HG03095 (cell line): ENCODE data around the gene CEP70.
A peak's percentile ranks its signal among the peaks of the same experiment; 100 is the strongest.
"Not testable (repeated sequence)": the region's sequence is repeated elsewhere in the genome, so short reads cannot be mapped to it uniquely, and the experiment has no call there.

Experiments
- ATAC-seq: cut with Tn5 transposase; IDR thresholded peaks from one replicate; pipeline ENCODE4 v1.9.1; 2021; ENCODE audit warnings: moderate library complexity; ENCODE audit not compliant: unreplicated experiment

CEP70 gene, protein sequence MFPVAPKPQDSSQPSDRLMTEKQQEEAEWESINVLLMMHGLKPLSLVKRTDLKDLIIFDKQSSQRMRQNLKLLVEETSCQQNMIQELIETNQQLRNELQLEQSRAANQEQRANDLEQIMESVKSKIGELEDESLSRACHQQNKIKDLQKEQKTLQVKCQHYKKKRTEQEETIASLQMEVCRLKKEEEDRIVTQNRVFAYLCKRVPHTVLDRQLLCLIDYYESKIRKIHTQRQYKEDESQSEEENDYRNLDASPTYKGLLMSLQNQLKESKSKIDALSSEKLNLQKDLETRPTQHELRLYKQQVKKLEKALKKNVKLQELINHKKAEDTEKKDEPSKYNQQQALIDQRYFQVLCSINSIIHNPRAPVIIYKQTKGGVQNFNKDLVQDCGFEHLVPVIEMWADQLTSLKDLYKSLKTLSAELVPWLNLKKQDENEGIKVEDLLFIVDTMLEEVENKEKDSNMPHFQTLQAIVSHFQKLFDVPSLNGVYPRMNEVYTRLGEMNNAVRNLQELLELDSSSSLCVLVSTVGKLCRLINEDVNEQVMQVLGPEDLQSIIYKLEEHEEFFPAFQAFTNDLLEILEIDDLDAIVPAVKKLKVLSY

DNA sequence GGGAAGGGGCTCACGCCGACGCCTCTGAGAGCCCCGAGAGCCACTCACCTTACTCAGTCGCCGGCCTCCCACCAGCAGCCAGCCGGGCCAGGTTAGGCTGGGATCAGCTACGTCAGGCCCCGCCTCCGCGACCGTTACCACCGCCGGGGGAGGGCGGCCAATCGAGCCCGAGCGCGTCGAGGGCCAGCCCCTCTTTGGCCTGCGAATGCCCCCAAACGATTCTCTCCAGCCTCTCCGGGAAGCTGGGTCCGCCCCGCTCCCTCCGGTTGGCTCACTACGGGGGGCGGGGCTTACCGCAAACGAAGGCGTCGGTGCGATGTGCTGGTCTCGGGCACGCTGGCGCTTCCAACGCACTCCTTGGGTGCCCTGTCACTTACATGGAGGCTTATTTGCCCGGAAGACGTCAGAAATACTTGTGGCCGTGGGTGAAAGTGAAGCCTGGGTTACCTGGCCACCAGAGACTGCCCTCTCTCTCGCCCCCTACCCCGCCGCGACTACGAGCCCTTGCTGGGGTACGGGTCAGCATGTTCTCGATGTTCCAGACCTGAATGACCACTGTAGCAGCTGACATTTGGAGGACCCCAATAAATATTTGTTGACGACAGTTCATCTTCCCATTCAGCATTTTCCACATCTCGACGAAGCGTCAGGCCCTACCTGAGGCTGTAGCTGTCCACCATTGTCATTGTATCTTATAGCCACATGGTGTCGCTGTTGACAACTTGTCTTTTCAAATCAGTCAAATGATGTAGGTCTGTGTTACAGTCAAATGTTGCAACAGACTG lies at the start of gene CEP70:
Gene CEP70 (minus strand): TSS at position 111 of the 785 bp plus-strand sequence. CDS start 21,333 bp downstream, outside the sequence.
- ATAC-seq, result peak; percentile 81

DNA sequence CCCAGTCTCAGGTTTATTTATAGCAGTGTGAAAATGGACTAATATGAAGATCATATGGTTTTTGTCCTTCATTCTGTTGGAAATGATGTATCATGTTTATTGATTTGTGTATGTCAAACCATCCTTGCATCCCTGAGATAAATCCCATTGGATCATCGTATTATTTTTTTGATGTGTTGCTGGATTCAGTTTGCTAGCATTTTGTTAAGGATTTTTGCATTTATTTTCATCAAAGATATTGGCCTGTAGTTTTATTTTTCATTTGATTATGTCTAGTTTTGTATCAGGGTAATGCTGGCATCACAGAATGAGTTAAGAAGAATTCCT lies 48.8 kb upstream of the CEP70 start:
- no peak for ATAC-seq

DNA sequence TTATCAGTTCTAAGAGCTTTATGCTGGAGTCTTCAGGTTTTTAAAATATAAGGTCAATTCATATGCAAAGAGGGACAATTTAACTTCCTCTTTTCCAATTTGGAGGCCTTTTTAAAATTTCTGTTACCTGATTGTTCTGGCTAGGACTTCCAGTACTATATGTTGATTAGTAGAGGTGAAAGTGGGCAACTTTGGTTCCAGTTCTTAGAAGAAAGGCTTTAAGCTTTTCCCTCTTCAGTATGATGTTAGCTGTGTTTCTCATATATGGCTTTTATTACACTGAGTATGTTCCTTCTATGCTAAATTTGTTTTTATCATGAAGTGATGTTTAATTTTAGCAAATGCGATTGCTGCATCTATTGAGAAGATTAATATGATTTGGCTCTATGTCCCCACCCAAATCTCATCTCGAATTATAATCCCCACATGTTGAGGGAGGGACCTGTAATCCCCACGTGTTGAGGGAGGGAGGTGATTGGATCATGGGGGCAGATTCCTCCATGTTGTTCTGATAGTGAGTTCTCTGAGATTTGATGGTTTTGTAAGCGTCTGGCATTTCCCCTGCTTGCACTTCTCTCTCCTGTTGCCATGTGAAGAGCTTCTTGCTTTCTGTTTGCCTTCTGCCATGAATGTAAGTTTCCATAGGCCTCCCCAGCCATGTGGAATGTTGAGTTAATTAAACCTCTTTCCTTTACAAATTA lies 48.3 kb upstream of the CEP70 start:
- ATAC-seq, result no peak

DNA sequence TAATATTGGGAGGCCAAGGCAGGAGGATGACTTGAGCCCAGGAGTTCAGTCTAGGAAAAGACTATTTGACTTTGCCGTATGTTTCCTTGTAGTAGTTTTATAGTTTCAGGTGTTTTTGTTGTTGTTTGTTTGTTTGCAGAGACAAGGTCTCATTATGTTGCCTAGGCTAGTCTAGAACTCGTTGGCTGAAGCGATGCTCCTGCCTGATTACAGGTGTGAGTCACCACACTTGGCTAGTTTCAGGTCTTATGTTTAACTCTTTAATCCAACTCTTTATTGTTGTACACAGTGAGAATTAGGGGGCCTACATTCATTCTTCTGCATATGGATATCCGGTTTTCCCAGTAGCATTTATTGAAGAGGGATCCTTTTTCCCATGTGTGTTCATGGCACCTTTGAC lies 46.5 kb upstream of the CEP70 start:
- no peak for ATAC-seq

DNA sequence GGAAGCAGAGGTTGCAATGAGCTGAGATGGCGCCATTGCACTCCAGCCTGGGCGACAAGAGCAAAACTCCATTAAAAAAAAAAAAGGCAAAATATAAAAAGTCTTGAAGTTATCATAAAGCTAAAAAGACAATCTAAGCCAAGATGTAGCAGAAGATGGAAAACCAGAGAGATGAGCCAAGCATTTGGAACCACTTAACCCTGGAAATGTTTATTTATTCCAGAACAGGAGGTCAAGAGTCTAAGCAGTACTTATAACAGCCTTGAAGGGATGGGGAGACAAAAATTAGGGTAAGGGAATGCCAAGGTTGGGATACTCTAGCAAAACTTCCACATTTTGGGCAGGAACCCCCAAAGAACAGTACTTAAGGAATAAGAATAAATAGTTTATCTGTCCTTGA lies 44.6 kb upstream of the CEP70 start:
- ATAC-seq, result no peak

DNA sequence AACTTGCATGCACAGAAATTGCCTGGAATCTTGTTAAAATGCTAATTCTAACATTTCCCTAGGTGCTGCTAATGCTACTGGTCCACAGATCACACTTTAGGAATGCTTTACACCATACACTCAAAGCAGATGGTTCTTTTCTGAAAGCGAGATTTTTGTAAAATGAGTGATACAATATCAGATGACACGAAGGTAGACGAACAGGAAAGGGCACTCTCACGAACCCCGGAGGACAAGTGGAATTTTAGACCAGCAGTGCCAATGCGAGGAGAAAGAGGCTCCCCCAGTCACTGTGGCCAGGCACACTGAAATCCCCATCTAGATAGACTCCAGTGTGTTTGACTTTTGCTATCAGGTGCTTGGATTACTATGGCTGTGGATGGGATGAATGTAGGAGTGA lies 35.5 kb upstream of the CEP70 start:
- no peak for ATAC-seq

DNA sequence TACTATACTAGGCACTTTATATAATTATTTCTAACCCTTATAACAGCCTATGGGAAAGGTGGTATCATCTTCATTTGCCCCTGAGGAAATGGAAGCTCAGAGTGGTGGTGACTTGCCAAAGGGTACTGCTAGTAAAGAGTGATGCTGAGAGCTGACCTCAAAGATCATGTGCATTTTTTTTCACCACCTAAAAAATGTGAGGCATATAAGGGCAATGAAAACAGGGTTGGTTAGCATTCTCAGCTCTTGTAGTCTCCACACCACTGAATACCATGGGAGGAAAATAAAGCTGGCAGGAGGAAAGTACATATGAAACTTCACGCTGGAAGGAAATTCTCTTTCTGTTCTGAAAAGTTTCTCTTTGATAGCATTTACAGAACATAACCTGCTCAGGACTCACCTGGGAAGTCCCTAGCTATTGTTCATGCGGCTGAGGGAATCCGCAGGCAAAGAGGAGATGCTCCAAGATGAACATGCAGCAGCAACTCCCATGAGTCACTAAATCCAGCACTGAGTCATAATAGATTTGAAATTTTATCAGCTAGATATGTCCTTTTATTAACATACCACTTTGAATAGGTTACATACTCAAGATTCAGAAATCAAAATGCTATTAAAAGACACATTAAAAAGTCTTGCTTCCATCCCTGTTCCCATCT lies 31.8 kb upstream of the CEP70 start:
- no peak for ATAC-seq

DNA sequence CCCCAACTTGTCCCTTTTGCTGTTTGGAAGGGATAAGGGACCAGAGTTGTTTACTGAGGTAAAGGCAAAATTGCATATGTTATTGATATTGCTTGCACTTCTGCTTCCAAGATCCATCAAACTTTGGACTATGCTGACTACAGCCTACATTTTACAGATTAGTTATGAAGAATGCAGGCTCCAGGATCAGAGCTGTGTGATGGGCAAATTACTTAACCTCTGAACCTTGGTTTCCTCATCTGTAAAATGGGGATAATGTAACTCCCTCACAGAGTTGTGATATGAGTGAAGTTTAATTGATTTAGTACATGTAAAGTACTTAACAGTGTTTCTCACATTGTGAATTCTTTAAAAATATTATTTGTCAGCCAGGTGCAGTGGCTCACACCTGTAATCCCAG lies 30.5 kb upstream of the CEP70 start:
- ATAC-seq, result no peak

DNA sequence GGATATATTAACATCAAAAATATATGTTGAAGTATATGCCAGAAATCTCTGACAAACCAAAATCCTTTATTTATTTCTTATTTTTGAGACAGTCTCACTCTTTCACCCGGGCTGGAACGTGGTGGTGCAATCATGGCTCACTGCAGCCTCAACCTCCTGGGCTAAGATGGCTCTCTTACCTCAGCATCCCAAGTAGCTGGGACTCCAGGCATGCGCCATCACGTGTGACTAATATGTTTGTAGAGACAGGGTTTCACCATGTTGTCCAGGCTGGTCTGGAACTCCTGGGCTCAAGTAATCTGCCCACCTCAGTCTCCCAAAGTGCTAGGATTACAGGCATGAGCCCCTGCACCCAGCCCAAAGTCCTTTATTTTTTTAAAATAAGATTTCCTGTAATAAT lies 26.4 kb upstream of the CEP70 start:
- ATAC-seq, result no peak

DNA sequence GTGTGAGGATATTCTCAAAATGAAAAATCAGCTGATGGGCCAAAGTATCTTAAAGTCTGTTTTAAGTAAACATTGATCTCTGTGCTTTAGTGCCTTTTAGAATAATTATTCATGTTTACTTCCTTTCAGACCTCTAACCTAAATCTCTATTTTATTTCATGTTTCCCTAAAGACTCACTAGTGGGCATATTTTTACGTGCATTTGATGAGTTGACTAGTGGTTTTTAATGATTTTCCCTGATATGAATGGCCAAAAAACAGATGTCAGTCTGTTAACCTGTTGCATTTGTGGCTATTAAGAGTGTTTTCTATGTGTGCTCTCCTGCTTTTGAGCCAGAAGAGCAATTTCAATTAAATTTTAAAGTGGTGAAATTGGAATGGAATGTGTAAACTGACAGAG lies 21.4 kb upstream of the CEP70 start:
- ATAC-seq, result no peak

DNA sequence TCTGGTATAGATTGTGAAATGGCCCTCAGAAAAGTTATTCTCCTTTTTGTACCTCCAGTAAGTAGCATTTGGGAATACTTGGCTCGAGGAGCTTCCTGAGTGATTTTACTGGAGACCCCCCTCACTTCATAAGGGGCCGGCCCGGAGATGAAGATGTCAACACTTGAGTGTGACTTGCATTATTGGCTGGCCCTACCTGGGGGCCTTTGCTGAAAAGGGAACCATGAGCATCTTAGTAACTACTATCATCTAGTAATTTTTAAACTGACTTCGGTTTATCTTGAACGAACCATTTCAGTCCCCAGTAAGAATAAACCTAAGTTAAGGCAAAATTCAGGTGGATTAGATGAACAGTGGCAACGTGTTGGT lies 15.8 kb upstream of the CEP70 start:
- no peak for ATAC-seq

DNA sequence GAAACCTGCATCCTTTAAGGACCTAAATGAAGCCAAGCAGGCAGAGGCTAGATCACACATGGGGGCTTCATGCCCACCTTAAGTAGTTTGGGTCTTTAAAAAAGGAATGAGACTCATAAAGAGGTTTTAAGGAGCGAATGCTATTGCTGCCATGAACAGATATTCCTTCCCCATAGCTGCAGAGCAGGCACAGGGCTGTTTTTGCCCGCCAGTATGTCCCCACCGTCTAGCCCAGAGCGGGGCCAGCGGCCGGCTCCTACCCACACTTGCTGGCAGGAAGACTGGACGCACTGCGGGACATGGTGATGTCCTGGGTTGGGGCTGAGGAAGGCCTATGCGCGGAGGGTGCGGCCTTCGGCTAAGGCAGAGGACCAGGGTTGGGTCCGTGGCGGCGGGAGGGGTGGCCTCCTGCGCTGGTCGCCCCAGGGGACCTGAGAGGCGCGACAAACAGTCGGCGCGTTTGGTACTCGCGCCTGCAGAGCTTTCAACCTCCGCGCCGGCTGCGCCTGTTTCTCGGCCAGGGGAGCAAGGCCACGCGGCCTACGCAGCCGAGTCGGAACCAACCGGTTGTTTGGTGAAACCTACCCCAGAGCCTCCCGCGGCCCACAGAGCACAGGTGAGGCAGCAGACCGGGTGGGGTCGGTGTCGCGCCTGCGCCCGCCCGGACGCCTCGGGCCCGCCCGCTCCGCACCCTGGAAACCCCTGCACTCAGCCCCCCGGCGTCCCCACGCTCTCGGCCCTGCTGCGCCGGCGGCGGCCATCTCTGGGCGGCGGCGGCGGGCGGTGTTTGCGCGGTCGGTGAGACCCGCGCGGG lies 14.5 kb upstream of the CEP70 start, which contains the start of gene FAIM:
Gene FAIM (plus strand): TSS at position 450 of the 814 bp plus-strand sequence. CDS start 10,956 bp downstream, outside the sequence.
- peak; percentile 78 for ATAC-seq

DNA sequence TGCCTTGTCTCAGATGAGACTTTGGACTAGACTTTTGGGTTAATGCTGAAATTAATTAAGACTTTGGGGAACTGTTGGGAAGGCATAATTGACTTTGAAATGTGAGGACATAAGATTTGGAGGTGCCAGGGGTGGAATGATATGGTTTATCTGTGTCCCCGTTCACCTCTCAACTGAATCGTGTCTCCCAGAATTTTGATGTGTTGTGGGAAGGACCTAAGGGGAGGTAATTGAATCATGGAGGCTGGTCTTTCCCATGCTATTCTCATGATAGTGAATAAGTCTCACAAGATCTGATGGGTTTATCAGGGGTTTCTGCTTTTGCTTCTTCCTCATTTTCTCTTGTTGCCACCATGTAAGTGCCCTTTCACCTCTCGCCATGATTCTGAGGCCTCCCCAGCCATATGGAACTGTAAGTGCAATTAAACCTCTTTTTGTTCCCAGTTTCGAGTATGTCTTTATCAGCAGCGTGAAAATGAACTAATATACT lies 10.1 kb upstream of the CEP70 start:
- ATAC-seq, result not testable (repeated sequence)

DNA sequence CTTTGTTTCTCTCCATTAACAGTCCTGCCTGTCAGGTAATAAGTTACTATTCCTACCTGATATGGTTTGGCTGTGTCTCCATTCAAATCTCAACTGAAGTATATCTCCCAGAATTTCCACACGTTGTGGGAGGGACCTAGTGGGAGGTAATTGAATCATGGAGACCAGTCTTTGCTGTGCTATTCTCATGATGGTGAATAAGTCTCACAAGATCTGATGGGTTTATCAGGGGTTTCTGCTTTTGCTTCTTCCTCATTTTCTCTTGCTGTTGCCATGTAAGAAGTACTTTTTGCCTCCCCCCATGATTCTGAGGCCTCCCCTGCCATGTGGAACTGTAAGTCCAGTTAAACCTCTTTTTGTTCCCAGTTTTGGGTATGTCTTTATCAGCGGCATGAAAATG lies 7.6 kb upstream of the CEP70 start:
- ATAC-seq, result not testable (repeated sequence)

DNA sequence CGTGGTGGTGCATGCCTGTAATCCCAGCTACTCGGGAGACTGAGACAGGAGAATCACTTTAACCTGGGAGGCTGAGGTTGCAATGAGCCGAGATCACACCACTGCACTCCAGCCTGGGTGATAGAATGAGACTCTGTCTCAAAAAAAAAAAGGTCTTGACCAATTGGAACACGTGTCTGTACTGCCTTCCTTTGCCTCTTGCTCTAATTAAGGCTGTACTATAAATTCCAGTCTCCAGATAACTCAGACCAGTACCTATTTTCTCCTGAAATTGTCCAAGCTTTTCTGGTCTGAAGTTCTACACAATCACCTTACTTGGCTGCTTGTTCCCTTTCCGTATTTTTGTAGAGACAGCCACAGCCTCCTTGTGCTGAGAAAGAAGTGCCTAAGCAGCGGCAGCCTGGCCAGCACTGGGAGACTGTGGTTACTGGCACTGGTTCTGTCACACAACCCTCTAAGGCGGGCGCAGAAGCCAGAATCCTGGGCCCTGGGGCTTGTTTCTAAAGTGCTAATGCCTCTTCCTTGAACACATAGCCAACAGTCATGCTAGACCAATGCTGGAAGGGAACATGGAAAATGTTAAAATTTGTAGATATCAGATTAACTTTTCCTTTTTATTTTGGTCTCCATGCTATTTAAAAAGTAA lies 6.2 kb upstream of the CEP70 start:
- no peak for ATAC-seq

DNA sequence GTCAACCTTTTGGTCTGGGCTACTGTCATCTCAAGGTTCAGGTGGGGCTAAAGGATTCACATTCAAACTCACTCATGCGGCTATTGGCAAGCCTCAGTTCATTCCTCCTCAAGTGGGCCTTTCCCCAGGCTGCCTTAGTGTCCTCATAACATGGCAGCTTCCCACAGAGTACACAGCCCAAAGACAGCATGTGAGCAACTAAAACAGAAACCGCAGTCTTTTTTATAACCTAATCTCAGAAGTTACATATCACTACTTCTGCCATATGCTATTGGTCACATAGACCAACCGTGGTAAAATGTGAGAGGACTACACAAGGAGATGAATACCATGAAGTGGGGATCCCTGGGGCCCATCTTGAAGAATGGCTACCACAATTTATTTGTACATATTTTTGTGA lies 4.5 kb upstream of the CEP70 start:
- no peak for ATAC-seq

DNA sequence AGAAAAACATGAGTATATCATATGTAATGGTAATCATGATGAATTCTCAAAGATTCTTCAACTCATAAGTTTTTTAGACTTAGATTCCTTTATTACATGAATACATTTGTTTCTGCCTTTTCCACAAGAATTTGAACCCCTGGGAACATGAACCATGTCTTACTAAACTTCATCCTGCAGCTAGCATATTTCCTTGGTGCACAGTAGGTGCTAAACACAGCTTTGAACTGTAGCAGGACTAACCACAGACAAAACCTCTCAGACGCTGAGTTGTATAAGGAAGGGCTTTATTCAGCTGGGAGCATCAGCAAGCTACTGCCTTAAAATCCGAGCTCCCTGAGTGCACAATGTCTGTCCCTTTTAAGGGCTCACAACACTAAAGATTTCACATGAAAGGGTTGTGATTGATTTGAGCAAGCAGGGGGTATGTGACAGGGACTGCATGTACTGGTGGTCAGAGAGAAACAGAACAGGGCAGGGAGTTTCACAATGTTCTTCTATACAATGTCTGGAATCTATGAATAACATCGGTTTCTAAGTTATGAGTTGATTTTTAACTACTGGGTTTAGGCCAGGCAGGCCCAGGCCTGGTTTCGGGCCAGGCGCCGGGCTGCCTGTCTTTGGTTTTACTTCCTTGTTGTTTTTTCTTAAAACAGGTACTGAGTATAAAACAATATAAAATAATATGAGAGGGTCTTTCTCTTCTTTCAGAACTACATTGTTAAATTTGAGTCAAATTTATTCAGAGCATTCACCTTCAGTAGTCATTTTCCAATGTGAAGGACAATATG lies 3.3 kb upstream of the CEP70 start:
- ATAC-seq, result not testable (repeated sequence)

DNA sequence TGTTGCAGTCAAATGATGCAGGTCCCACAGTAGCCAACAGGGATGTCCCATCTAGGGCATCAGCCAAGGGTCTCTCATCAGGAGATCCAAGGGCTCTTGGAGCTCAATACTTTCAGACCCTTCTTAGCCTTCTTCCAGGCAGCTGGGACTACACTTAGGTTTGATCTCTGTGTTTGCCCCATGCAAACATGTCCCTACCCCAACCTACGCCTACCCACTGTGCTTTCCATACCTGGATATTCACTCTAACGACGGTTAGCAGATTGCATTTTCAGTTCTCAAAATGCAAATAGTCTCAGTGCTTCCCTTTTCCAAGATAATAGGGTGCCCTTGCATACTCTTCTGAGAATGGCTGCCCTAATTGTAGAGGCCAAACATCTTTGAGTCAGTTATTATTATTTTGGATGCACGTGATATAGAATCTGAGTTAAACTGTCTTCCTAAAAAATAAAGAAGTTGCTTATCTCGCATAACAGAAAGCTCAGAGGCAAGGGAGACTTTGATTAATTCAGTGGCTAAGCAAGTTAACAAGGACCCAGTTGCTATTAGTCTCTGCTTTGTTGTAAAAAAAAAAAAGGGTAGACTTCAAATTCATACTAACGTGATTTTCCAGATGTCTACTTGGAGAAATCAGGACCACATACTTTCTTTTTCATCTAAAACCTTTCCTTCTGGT lies 1.0 kb upstream of the CEP70 start:
- ATAC-seq, result no peak
